GM12875 (cell line): ENCODE results near the gene PFKP.

Experiments used
- H3K4me3 ChIP-seq: one replicate; pipeline ENCODE4 v1.5.1; 2011; ENCODE audit warnings: low read depth, low read length, control low read depth
- TF ChIP-seq, protein P1 (sequence below): IDR thresholded peaks from 2 replicates; pipeline ENCODE4 v1.5.1; 2011; ENCODE audit warnings: low read depth, mild to moderate bottlenecking, control low read depth, inconsistent platforms, low read length, moderate library complexity, borderline replicate concordance; ENCODE audit not compliant: insufficient read depth

Gene PFKP

DNA sequence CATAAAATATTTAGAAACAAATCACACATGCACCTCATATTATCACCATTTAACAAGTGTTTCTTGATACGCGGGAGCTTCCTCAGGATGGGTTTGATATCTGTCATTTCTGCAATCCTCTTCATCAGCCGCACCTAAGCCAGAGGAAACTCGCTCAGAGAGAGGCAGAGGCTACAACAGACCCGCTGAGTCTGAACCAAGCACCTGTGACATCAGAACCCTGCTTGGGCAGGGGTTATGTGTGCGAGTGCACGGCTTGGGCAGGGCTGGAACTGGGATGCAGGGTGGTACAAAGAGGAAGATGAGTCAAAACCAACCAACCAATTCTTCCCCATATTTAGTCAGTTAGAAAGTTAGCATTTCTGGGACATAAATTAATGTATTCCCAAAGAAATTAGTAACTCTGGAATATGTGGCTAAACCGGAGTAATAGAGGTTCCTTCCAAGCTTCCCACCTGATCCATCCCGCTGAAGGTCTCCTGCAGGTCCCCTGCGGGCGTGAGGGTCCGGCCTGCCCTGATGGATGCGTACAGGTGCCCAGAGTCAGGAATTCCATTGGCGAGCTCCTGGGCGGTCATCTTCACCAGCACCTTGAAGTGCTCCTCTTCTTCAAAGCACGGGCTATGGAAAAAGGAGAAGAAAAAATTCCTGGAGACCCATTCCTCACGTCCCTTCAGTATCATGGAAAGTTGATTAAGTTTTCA is 79.9 kb downstream of the PFKP start:
- no peak overlapping the region for H3K4me3 ChIP-seq
- TF ChIP-seq, protein P1, sequence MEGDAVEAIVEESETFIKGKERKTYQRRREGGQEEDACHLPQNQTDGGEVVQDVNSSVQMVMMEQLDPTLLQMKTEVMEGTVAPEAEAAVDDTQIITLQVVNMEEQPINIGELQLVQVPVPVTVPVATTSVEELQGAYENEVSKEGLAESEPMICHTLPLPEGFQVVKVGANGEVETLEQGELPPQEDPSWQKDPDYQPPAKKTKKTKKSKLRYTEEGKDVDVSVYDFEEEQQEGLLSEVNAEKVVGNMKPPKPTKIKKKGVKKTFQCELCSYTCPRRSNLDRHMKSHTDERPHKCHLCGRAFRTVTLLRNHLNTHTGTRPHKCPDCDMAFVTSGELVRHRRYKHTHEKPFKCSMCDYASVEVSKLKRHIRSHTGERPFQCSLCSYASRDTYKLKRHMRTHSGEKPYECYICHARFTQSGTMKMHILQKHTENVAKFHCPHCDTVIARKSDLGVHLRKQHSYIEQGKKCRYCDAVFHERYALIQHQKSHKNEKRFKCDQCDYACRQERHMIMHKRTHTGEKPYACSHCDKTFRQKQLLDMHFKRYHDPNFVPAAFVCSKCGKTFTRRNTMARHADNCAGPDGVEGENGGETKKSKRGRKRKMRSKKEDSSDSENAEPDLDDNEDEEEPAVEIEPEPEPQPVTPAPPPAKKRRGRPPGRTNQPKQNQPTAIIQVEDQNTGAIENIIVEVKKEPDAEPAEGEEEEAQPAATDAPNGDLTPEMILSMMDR = no peak

DNA sequence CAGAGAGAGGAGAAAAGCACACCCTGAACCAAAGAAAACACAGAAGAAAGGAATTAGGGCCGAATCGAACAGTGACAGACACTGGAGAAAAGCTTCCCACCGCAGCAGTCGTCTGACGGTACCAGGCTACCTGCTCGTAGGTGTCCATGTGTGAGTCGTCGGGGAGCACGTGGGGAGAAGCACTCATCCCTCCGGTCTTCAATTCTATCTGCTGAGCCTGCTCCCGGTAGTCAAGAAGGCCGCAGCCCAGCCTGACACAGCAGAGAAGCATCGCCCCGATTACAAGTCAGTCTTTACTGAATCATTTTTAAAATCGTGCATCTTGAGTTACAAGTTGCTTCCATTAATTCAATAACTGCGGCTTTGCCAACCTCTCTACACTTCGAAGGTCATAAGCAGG is 80.7 kb downstream of the PFKP start:
- H3K4me3 ChIP-seq = no peak overlapping the region
- TF ChIP-seq, protein P1 = no peak

DNA sequence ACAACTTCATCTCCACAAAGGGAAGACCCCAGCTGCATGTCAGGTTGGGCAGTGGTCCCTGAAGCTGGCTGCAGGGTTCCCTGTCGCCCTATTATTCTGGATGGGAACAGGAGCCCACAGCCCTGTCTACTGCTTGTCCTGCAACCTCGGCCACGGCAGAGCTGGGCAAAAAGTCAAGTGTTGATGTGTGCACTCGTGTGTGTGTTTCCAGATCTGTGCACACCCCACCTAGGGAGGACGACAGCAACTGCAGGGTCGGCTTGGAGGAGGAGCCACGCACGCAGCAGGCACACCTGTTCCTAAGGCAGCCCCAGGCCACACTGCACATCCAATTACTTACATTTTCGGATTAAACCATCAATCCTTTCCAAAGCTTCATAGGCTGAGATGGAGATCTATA is 81.6 kb downstream of the PFKP start:
- TF ChIP-seq, protein P1 = no peak
- H3K4me3 ChIP-seq = no peak overlapping the region

DNA sequence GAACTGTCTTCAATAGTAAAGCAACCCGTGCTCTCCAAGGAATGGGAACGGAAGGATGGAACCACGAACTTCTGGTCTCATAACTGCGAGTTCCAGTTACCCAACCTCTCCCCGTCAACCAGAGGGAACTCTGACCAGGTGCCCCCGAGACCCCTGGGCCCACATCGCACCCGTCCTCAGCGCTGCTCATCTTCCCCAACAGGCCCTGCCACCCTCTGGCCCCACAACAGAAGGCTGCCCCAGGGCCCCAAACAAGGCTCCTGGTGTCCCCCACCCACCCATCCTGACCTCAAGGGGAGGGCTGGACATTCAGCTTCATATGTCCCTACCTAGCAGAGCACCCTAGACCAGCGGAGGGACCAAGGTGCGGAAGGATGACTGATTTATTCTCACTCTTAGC is 82.6 kb downstream of the PFKP start:
- TF ChIP-seq, protein P1 = no peak
- H3K4me3 ChIP-seq = no peak overlapping the region

DNA sequence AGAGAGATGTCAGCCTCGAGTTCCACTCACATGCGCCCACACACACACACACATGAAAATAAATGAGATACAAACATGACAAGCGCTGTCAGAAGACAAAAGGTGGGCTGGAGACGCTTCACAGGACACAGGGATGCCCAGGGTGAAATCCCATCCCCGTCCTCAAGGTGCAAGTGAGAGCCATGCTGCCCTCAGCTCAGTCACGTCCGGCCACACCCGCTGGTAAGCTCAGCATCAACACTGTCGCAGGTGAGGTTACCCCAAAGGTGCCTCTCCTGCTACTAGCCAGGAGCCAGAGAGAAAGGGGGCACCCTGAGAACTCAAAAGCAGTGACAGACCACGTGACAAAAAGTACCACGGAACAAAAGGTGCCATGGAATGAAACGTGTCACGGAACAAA is 83.0 kb downstream of the PFKP start:
- TF ChIP-seq, protein P1 = no peak
- H3K4me3 ChIP-seq = no peak overlapping the region

DNA sequence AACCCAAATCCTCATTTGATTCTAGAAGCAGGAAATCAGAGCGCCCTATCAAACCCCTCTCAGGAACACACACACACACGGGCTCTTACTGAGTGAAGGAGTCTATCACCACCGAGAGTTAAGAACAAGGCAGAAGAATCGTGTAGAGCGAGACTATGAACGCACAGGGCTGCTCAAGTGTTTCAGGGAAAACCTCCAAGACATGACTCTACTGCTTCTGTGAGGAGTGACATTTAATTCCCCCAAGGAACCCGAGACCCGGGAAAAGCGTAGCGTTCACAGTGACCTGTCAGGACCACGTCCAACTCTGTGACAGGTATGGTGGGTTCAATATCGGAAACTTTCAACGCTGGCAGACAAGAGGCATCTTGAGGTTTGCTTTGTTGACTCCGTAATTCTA is 83.6 kb downstream of the PFKP start:
- H3K4me3 ChIP-seq = no peak overlapping the region
- TF ChIP-seq, protein P1 = no peak

DNA sequence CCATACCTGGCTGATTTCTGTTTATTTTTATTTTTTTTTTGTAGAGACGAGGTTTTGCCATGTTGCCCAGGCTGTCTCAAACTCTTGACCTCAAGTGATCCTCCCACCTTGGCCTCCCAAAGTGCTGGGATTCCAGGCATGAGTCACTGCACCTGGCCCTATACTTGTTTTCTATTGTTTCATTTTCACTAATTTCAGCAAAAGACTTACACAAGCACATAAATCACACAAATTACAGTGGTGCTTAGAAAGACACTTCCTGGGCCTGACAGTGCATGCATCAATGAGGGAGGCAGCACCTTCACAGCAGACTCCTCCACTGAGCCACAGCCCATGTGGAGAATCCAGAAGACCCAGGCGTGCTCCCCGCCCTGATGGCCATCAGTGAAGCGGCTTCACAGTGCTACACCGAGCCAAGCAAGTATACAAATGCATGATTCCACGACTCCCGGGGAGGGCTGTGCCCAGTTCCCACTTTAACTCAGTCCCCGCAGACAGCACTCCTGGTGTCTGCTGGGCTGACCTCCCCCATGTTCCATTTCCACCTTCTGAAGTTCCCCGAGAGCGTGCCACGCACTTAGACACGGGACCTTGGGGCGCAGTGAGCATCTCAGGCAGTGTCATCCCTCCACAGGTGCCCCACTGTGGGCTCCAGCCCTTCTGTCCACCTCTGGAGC is 84.7 kb downstream of the PFKP start:
- no peak overlapping the region for H3K4me3 ChIP-seq
- TF ChIP-seq, protein P1 = no peak
